ENCODE data around the gene PPARA.

- TF ChIP-seq TEAD4 (IDR thresholded peaks at IDR 0.05) (no peak), FOXM1 (IDR thresholded peaks at IDR 0.05; ENCODE audit: borderline replicate concordance, low read depth) (no peak), REST (IDR thresholded peaks at IDR 0.05; ENCODE audit: low read depth) (no peak), EGR1 (IDR thresholded peaks at IDR 0.05) (no peak), RAD21 (IDR thresholded peaks at IDR 0.05; ENCODE audit: low read depth) (no peak), CEBPB (IDR thresholded peaks at IDR 0.05) (no peak), EP300 (IDR thresholded peaks at IDR 0.05; ENCODE audit: borderline replicate concordance) (no peak)
- TF ChIP-seq, protein P1, sequence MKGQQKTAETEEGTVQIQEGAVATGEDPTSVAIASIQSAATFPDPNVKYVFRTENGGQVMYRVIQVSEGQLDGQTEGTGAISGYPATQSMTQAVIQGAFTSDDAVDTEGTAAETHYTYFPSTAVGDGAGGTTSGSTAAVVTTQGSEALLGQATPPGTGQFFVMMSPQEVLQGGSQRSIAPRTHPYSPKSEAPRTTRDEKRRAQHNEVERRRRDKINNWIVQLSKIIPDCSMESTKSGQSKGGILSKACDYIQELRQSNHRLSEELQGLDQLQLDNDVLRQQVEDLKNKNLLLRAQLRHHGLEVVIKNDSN (IDR thresholded peaks at IDR 0.05) = no peak
Observed at GRCh38 chr22:46209262-46209661, 58.9 kb downstream of the PPARA start.
